GM18508 (cell line): Measurements from ENCODE around the gene PARP3.
"Not testable (repeated sequence)": the region's sequence is repeated elsewhere in the genome, so short reads cannot be mapped to it uniquely, and the experiment has no call there.

ENCODE experiments used
- ATAC-seq: cut with Tn5 transposase; IDR thresholded peaks from one replicate; pipeline ENCODE4 v1.9.1; 2021; ENCODE audit warnings: moderate number of reproducible peaks; ENCODE audit not compliant: insufficient read depth, unreplicated experiment

The PARP3 gene

DNA sequence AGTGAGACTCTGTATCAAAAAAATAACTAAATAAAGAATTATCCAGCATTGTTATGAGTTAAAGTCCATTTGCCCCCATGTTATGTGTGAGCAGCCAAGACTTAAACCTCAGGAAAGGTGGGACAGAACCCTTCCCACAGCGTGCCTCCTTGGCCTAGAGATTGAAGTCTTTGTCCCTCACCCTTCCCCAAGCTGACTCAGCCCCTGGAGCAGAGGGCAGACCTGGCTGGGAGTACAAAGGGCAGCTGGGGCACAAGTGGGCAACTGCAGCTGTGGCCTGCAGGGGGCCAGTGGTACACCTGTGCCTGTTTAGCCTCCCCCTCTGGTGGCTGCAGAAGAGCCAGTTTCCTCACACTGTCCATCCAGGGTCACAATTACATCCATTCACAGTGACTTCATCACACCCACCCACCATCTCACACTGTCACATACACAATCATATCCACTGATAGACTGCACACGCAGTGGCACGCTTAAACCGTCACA, 40.2 kb downstream of the PARP3 start:
- ATAC-seq = peak; percentile 26

DNA sequence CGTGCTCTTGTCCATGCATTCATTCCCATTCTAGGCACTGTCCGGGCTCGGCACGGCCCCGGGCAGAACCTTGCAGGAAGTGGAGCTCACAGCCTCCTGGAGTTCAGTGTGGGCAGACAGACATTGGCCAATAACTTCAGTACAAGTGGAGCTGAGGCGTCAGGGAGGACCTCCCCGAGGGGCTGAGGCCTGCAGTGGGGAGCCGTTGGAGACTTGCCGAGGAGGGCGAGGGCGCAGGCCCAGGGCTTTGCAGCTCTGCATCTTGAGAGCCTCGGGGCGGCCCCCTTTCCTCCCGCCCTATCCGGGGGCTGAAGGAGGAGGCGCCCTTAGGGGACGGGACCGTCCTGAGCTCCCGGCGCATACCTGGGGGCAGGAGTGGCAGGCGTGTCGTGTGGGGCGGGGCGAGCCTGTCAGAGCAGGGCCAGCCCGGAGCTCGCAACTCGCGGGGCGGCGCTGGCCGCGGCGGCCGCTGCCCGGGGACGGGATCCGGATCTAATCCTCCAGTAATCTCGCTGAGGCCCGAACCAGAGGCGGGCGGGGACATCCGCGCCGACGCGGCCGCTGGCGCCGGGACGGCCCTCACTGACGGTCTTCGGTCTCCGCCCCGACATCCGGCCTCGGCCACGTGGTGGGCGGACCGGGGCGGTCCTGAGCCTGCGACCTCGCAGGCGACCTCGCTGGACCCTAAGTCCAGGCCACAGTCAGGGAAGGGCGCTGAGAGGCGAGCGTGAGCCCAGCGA, 40.8 kb downstream of the PARP3 start, which contains the start of gene ACY1:
Gene ACY1, plus strand, starts transcription at position 698 of the 740 bp plus-strand sequence. CDS start 530 bp downstream, outside the sequence.
- ATAC-seq = peak; percentile 39

DNA sequence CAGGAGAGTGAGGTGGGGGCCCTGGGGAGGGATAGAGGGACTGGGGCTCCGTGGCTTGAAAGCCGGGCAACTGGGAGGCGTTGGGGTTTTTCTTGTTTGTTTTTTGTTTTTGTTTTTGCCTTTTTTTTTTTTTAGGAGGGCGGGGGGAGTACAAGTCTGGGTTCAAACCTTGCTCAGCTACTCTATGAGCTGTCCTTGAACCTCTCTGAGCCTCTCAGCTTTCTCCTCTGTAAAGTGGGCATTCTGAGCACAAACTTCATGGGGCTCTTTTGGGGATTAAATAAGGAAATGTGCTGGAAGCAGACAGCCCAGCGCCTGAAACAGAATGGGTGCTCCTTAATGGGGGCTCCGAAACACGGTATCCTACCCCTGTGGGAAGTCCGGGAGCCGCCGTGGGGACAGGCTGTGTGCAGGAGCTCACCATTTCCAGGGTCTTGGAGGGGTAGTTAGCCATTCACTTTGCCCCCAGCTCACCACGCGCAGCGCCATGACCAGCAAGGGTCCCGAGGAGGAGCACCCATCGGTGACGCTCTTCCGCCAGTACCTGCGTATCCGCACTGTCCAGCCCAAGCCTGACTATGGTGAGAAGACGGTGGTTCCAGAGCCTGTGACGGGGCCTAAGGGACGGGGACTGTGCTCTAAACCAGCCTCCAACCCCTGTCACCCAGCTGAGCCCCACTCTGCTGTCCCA, 41.6 kb downstream of the PARP3 start:
- no peak for ATAC-seq

DNA sequence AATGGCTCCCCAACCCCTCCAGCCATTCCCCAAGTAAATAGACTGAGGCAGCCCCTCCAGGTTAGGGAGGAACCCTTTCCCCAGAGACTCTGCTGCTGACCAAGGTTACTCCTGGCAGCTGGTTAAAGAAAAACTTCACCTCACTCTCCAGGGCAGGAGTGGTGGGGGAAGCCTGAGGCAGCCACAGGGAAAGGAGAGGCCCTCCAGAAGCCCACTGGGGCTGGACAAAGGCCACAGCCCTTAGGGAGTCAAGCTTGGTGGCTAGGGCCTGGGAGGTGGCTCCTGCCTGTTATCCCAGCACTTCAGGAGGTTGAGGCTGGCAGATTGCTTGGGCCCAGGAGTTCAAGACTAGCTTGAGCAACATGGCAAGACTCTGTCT, 42.1 kb downstream of the PARP3 start:
- no peak for ATAC-seq

DNA sequence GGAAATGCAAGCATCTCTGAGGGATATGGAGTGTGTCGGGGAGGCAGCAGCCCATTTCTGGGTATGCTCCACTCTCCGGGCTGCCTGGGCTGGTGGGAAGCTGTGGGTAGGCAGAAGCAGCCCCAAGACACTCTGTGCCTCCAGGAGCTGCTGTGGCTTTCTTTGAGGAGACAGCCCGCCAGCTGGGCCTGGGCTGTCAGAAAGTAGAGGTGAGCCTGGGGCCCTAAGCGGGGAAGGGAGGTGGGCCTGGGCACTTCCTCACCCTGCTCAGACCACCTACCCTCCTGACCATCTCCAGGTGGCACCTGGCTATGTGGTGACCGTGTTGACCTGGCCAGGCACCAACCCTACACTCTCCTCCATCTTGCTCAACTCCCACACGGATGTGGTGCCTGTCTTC, 42.9 kb downstream of the PARP3 start:
- ATAC-seq = no peak

DNA sequence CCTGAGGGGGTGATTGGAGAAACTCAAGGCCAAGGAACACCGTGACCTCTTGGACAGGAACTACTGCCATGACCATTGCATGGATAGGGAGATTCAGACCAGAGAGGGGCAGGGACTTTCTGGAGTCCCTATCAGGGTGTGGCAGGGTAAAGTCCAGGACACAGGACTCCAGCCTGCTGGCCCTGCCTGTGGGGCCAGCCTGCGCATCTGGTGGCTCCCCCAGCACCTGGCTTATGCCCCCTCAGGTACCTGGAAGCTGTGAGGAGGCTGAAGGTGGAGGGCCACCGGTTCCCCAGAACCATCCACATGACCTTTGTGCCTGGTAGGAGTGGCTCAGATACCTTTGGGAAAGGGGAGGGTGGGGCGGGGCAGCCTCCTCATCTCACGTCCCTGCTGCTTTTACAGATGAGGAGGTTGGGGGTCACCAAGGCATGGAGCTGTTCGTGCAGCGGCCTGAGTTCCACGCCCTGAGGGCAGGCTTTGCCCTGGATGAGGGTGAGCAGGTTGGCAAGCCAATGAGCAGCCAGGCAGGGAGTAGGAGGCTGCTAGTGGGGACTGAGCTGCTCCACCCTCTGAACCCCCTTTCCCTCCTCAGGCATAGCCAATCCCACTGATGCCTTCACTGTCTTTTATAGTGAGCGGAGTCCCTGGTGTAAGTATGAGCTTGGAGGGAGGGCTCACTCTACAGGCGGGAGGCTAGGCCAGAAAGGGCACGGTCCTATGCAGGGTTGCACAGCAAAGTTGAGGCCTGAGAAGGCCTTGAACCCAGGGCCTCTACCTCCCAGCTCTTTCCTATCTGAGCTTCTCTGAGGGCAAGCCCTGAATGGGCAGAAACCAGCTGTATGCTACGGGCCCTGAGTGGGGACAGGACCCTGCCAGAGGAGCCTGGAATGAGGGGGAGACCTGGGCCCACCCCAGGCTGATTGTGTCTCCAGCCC, 44.1 kb downstream of the PARP3 start:
- no peak for ATAC-seq

DNA sequence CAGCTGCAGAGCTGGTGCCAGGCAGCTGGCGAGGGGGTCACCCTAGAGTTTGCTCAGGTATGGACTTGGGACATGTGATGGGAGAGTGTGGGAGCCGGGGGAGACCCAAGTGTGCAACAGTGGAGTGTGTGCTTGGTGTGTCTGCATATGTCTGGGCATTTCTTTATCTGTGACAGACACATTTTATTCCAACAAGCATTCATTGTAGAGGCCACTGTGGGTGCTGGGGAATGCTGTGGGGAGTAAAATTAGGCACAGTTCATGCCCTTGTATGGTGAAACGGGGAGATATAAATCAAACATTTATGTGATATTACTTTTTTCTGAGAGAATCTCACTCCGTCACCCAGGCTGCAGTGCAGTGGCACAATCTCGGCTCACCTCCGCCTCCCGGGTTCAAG, 45.4 kb downstream of the PARP3 start:
- no peak for ATAC-seq

DNA sequence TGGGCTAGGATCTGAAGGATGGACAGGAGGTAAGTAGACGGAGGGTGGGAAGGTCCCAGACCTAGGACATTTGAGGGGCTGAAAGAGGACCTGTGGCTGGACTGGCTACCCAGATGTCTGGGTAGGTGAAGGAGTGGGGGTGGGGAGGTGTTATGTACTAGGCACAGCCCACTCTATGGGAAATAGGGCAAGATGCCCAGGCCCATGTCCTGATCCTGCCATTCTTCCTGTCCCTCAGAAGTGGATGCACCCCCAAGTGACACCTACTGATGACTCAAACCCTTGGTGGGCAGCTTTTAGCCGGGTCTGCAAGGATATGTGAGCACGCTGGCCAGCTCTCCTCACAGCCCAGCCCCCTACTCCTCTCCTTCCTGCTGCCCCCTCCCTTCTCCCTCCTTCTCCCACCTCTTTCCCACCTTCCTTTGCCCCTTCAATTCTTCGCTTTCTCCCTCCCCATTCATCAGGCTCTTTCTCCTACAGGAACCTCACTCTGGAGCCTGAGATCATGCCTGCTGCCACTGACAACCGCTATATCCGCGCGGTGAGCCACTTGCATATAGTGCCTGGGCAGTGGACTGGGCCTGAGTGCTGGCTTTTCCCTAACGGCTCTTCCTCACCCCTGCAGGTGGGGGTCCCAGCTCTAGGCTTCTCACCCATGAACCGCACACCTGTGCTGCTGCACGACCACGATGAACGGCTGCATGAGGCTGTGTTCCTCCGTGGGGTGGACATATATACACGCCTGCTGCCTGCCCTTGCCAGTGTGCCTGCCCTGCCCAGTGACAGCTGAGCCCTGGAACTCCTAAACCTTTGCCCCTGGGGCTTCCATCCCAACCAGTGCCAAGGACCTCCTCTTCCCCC, 46.4 kb downstream of the PARP3 start:
- no peak for ATAC-seq

DNA sequence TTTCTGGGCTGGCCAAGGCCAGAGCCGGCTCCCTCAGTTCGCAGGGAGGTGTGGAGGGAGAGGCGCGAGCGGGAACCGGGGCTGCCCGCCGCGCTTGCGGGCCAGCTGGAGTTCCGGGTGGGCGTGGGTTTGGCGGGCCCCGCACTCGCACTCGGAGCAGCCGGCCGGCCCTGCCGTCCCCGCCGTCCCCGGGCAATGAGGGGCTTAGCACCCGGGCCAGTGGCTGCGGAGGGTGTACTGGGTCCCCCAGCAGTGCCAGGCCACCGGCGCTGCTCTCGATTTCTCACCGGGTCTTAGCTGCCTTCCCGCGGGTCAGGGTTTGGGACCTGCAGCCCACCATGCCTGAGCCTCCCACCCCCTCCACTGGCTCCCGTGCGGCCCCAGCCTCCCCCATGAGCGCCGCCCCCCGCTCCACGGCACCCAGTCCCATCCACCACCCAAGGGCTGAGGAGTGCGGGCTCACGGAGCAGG, 48.4 kb downstream of the PARP3 start:
- not testable (repeated sequence) for ATAC-seq

DNA sequence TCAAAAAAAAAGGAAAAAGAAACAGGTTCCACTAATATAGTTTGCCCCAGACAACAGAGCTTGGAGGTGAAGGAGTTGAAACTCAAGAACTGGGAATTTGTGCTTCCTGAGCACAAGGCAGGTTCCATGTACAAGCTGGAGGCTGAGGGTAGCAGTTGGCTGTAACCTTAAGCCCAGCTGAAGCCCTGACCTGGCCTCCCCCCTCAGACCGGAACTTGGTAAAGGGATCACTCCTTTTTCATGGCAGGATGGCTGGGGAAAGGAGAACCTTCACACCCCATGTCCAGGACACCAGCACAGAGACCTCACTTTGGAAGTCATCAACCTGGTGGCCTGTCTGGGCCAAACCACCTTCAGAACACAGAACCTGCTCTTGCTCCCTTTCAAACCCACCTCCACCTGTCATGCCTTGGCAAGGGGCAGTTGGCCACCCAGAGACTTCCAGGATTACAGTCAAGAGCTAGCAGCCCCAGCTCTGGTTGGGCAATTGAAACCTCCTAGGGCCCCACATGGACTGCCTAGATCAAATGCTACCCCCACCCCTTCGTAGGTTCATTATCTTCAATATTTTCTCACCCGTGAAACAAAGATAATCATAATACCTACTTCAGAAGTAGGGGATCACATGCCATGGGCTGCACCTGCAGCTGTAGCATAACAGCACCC, 50.0 kb downstream of the PARP3 start:
- no peak for ATAC-seq

DNA sequence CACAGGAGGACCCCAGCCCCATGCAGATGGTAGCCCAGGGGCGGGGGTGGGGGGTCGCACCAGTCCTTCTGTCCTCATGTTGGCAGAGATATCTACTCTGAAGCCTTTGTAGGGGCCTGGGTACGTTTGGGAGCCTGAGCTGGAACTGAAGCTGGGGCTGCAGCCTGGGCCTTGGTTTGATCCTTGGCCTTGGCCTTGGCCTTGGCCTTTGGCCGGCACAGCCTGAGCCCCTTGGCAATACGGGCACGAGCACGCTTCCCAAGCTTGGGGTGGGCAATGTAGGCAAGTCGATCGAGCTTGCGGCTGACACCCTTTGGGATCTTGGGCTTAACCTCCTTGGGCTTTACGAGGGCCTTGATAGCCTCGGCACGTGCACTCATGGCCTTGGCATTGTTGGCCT, 51.5 kb downstream of the PARP3 start:
- ATAC-seq = not testable (repeated sequence)

DNA sequence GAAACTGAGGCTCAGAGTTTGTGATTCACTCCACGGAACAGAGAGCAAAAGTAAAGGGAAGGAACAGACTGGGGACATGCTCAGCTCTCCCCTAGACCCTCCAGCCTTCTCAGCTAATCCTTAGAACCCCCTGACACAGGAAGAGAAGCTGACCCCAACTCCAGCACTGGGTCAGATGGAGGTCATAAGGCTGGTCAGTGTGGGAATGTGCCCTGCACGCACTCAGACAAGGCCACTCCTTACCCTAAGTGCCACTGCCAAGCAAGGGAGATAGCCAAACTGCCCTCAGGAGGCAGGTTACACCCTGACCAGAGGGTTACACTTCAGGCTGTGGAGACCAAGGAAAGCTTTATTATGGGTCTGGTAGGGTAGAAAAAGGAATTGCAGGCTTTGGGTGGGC, 52.4 kb downstream of the PARP3 start:
- ATAC-seq = no peak

DNA sequence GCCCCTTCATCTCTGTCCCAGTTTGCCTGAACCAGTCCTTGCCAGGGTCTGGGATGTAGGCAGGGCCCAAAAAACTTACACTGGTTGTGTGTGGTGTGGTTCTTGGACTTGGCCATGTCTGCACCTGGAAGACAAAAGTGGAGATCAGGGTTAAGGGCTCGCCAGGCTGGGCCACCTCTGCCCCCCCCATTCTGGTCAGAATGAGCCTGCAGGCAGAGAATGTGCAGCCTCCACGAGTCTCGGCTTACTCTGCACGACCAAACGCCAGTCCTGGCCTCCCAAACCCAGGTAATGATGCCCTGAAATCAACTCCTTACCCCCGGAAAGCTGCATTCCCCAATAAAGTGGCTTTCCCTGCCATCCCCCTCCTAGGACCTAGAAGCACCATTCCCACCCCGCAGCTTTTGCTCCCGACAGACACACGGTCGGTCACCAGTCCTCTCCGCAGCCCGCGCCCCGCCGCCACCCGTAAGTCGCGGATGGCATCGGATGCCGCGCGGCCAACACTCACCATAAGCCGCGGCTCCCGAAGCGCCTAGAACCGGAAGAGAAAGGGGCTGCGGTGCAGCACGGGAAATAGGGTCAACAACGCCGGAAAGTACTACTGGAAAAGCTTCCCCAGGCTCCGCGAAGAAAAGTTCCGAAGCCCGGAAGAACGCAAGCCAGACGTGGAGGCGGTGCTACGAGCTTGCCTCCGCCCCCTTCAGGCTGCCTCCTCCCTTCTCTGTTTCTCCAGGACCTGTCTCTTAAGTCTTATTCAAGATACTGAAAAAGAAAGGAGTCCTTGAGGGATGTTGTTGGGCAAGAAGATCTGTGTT, 53.4 kb downstream of the PARP3 start, which contains the start of gene RPL29:
Gene RPL29, minus strand, starts transcription at position 550 of the 818 bp plus-strand sequence. Its CDS starts 434 bp downstream, at position 116.
- ATAC-seq = peak; percentile 65

DNA sequence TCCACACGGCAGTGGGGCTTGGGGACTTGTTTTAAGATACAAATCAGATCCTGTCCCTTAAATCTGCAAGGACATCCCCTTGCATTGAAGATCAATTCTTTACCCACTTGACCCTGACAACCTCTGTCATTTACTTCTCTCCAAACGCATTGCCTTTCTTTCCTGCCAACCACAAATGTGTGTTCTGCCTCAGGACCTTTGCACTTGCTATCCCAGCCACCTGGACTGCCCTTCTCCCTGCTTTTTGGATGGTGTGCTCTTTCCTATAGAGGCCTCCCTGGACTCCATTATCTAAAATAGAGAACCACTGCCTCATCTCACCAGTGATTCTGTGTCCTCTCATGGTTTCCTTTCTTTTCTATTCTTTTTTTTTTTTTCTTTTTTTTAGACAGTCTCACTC, 55.0 kb downstream of the PARP3 start:
- no peak for ATAC-seq

DNA sequence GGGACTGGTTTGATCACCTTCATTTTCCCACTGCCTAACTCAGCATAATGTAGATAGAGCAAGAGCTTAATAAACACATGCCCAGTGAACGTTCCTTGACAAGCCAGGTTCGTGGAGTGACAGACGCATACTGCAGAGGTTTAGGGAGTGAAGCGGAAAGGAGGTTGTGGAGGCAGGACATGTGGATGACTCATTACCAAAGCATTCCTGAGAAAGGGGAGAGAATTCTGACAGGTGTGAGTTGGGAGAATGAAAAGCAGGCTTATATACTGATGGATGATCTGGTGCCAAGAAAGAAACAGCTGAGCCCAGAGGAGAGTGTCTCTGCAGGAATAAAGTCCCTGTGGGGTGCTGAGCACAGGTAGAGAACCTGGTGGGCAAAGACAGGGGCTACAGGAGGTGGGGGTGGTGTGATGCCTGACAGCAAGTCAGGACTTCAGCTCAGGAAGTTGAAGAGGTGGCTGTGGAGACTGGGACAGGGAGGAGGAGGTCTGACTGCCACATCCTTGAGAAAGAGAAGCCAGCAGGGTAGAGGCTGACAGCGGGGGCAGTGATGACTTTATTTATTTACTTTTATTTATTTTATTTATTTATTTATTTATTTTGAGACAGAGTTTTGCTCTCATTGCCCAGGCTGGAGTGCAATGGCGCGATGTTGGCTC, 55.9 kb downstream of the PARP3 start:
- ATAC-seq = no peak
